Fibroblast of skin of left biceps (primary cell): ENCODE measurements around the gene COX7A2L.

Source experiments
- DNase-seq, 2 experiments: peaks; one replicate each; pipeline ENCODE4 v3.0.0-alpha.2; 2013; ENCODE audit warnings: low read depth in 2 of 2

The COX7A2L gene

GRCh38 chr2:42317486-42317885 is 43.5 kb downstream of the COX7A2L start:
- no peak for DNase-seq

GRCh38 chr2:42316910-42317309 is 44.1 kb downstream of the COX7A2L start:
- no peak for DNase-seq

- no peak for DNase-seq
Observed at GRCh38 chr2:42315844-42316470, 45.1 kb downstream of the COX7A2L start.

DNA sequence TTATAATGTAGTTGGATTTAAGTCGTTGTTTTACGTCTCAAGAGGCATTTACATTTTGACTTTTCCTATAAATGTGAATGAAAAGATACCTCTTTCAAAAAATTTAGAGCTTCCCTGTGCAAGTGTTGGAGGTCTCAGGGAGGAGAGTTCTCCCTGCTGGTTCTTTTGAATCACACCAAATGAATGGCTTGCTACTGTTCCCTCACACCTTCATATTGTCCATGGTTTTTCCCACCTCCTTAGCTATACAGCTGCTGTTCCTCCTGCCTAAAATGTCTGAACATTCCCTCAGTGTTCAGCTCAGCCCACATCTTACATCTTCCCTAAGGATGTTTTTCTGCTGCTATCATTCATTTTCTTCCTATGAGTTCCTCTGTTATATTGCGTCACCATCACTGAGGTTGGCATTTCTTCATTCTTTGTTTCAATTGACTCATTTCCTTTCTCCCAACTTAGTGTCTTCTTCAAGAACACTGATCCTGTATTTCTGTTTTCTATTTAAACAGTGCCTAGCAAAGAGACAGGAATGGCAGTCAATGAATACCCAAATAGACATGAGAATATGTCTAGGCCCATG is 46.0 kb downstream of the COX7A2L start:
- DNase-seq, result peak; percentile 82 to 83

DNA sequence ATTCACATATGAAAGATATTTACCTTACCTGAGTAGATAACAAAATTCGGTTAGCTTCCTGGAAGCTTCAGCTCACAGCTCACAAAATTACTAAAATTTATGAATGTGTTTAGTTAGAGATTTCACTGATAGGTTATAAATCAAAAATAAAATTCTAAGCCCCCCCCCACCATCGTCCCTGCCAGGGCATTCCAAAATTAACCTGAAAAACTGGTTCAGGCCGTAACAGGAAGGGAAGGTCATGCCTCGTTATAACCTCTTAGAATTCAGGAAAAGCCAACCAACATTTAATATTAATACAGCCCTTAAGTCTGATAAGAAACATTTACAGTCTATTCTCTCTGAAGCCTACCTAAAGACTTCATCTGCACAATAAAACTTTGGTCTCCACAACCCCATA is 48.9 kb downstream of the COX7A2L start:
- DNase-seq, result no peak

GRCh38 chr2:42310007-42310515 is 51.0 kb downstream of the COX7A2L start:
- no peak for DNase-seq

DNA sequence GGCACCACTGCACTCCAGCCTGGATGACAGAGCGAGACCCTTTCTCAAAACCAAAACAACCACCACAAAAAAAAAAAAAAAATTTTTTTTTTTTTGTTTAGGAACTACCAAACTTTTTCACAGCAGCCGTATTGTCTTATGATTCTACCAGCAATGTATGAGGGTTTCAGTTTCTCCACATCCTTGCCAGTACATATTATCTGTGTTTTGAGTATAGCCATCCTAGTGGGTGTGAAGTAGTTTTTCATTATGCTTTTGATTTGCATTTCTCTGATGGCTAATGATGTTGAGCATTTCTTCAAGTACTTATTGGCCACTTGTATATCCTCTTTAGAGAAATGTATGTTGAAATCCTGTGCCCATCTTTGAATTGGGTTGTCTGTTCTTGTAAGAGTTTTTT is 51.7 kb downstream of the COX7A2L start:
- no peak for DNase-seq

DNA sequence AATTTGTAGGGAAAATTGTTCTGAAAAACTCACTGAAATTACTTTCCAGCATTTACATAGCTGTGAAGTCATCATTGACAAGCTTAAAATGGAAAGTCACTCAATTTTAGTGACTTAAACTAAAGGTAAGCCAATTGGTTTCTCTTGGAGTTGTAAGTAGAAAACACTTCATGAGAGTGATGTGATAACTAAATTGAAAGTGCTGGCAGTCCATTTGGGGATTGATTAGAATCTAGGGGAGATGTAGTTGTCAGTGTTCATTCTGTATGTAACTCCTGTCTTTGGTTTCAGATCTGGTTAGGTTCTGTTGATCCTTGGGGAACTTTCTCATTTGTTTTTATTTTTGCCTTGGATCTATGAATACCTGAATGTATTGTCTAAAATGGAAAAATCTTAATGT is 53.8 kb downstream of the COX7A2L start:
- DNase-seq, result no peak

DNA sequence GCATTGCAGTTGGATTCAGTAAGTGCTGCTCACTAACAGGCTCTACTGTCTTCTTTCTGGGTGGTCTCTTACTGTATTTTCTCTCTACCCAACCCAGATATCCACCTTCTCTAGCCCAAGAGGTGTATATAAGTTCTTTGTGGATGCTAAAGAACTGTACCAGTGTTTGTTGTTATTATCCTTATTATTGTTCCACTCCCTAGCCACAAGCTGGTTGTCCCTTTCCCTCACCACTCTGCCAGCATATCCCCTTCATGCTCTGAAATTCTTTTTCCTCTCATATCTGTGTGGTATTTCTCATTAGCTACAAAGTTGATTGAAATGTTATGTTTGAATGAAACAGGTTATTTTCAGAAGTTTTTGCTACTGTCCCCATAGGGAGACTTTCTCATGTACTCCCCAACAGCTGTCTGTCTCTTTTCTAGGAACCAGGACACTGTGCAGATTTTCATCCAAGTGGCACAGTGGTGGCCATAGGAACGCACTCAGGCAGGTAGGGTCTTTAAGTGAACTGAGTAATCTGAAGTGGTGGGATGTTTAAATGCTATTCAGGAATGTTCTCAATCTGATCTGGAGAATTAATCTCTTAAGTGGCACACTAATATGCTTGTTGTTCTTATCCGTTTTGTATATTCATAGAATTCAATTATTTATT is 56.8 kb downstream of the COX7A2L start:
- DNase-seq, result no peak

DNA sequence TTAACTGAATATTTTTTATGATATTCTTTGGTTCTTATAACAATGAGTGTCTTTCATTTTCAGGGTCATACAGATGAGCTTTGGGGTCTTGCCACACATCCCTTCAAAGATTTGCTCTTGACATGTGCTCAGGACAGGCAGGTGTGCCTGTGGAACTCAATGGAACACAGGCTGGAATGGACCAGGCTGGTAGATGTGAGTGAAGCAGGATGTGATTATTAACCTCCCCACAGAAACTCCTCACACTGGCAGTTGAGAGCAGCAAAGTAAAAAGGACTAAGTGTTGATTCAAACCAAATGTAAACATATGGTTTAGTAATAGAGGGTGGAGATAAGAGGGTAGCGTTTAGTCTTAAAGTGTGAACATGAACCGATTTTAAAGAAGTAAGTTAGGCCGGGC is 57.8 kb downstream of the COX7A2L start:
- DNase-seq, result no peak

GRCh38 chr2:42300527-42300926 is 60.5 kb downstream of the COX7A2L start:
- no peak for DNase-seq
